Measurements from ENCODE around the gene CDSN.

The CDSN gene

GRCh38 chr6:31126396-31127175, 6.3 kb upstream of the CDSN start:
- DNase-seq (ENCODE audit: low read depth), result no peak
- TF ChIP-seq CTCF (IDR thresholded peaks at IDR 0.05; ENCODE audit: control insufficient read depth, insufficient read depth, low read depth, low read length, missing control alignments), result no peak
- no peak overlapping the region for H3K4me3 ChIP-seq (ENCODE audit: control insufficient read depth, low read depth, low read length)

GRCh38 chr6:31125586-31126363, 5.5 kb upstream of the CDSN start:
- DNase-seq (ENCODE audit: low read depth), result peak; percentile 72
- no peak overlapping the region for H3K4me3 ChIP-seq (ENCODE audit: control insufficient read depth, low read depth, low read length)
- TF ChIP-seq CTCF (IDR thresholded peaks at IDR 0.05; ENCODE audit: control insufficient read depth, insufficient read depth, low read depth, low read length, missing control alignments), result no peak

GRCh38 chr6:31125162-31125561, 4.9 kb upstream of the CDSN start:
- H3K4me3 ChIP-seq (ENCODE audit: control insufficient read depth, low read depth, low read length), result no peak overlapping the region
- TF ChIP-seq CTCF (IDR thresholded peaks at IDR 0.05; ENCODE audit: control insufficient read depth, insufficient read depth, low read depth, low read length, missing control alignments), result no peak
- no peak for DNase-seq (ENCODE audit: low read depth)

DNA sequence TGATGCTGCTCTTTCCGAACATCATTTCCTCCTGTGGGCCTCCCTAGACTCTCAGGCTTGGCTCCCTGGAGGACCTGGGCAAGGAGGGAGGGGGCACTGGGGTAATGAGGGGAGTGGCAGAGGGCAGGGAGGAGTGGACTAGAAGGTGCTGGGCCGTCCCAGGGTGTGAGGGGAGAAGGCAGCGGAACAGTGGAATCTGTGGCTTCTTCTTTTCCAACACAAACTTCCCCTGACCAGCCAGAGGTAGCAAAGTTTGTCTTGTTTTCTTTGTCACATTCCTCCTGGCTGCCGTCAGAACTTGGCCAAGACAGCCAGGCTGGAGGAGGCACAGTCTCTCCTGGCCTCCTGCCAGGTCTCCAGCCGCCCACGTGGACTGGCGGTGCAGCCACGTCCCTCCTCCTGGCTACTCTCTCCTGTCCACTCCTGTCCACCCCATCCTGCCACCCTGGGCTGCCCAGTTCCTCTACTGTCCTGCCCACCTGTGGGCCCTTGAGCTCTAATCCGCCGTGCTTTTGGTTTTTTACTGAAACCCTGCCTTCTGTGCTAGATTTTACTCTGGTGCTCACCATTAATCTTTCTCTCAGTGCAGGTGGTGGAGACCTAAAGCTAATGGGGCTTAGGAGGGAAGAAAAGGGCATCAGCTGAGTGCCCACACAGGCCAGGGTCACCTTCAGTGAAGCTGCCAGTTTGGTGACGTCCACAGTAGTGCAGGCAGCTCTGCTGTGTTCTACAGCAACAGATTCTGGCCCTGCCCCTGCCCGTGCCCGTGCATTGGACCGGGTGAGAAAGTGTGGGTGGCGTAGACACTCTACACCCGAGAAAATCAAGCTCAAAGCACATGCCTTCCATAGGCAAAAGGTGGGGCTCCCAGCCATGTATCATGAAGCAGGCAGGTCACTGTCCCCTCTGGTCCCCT, 2.8 kb upstream of the CDSN start:
- TF ChIP-seq CTCF (IDR thresholded peaks at IDR 0.05; ENCODE audit: control insufficient read depth, insufficient read depth, low read depth, low read length, missing control alignments), result no peak
- H3K4me3 ChIP-seq (ENCODE audit: control insufficient read depth, low read depth, low read length), result no peak overlapping the region; the same call in 1 of the 2 replicates
- DNase-seq (ENCODE audit: low read depth), result peak; percentile 69

- H3K4me3 ChIP-seq (ENCODE audit: control insufficient read depth, low read depth, low read length), result no peak overlapping the region
- DNase-seq (ENCODE audit: low read depth), result no peak
- TF ChIP-seq CTCF (IDR thresholded peaks at IDR 0.05; ENCODE audit: control insufficient read depth, insufficient read depth, low read depth, low read length, missing control alignments), result no peak
Observed at GRCh38 chr6:31121131-31121790, 1.0 kb upstream of the CDSN start.

GRCh38 chr6:31118178-31118577, 2.1 kb downstream of the CDSN start:
- TF ChIP-seq CTCF (IDR thresholded peaks at IDR 0.05; ENCODE audit: control insufficient read depth, insufficient read depth, low read depth, low read length, missing control alignments), result no peak
- DNase-seq (ENCODE audit: low read depth), result no peak
- no peak overlapping the region for H3K4me3 ChIP-seq (ENCODE audit: control insufficient read depth, low read depth, low read length)

All from AG09309 (cell line).